HepG2 (cell line): ENCODE results near the gene SFT2D1. TPM values are rescaled to one million over a fixed set of nuclear protein-coding genes. Genes with fewer than 3 reads are reported as not detected.

Source experiments
- CHCHD3 ChIP-seq: sonication (generic); formaldehyde crosslinking; IDR thresholded peaks from 2 replicates; pipeline ENCODE4 v1.8.0; 2022; ENCODE audit warnings: mild to moderate bottlenecking, missing genetic modification reagents, moderate library complexity
- GRHL1 ChIP-seq: sonication (generic); formaldehyde crosslinking; conservative IDR thresholded peaks from 2 replicates; pipeline ENCODE4 v1.8.0; 2022; ENCODE audit warnings: missing genetic modification reagents
- HES4 ChIP-seq: sonication (generic); formaldehyde crosslinking; IDR thresholded peaks from 2 replicates; pipeline ENCODE4 v1.9.0; 2021; ENCODE audit warnings: mild to moderate bottlenecking, missing genetic modification reagents, borderline replicate concordance
- HOXA9 ChIP-seq: sonication (generic); formaldehyde crosslinking; IDR thresholded peaks from 2 replicates; pipeline ENCODE4 v1.8.1; 2022; ENCODE audit warnings: missing genetic modification reagents, mild to moderate bottlenecking, moderate library complexity, borderline replicate concordance
- KMT2A ChIP-seq: sonication (generic); formaldehyde crosslinking; IDR thresholded peaks from 2 replicates; pipeline ENCODE4 v1.4.0; 2020; ENCODE audit warnings: missing genetic modification reagents
- MAFG ChIP-seq: sonication (generic); formaldehyde crosslinking; IDR thresholded peaks from 2 replicates; pipeline ENCODE4 v1.5.1; 2020; ENCODE audit warnings: mild to moderate bottlenecking, missing genetic modification reagents
- NR1H2 ChIP-seq: sonication (generic); formaldehyde crosslinking; IDR thresholded peaks from 2 replicates; pipeline ENCODE4 v1.8.1; 2022; ENCODE audit warnings: low read depth, missing genetic modification reagents, borderline replicate concordance
- PAF1 ChIP-seq: IDR thresholded peaks from 2 replicates; pipeline ENCODE4 v1.6.1; 2016; ENCODE audit warnings: missing genetic modification reagents, missing compliant biosample characterization
- RFX3 ChIP-seq: IDR thresholded peaks from 2 replicates; pipeline ENCODE4 v1.6.1; 2016; ENCODE audit warnings: missing biosample characterization, missing genetic modification reagents
- RFX5 ChIP-seq: IDR thresholded peaks from 2 replicates; pipeline ENCODE4 v1.6.1; 2011; ENCODE audit warnings: low read depth, low read length, improper control_type of control experiment
- ZBTB25 ChIP-seq: IDR thresholded peaks from 2 replicates; pipeline ENCODE4 v1.6.1; 2018; ENCODE audit warnings: missing genetic modification reagents
- ZFP1 ChIP-seq: IDR thresholded peaks from 2 replicates; pipeline ENCODE4 v1.6.1; 2016
- ZFP37 ChIP-seq: sonication (generic); formaldehyde crosslinking; IDR thresholded peaks from 2 replicates; pipeline ENCODE4 v1.4.0; 2020; ENCODE audit warnings: missing genetic modification reagents, borderline replicate concordance
- ZFP82 ChIP-seq: sonication (generic); formaldehyde crosslinking; IDR thresholded peaks from 2 replicates; pipeline ENCODE4 v1.5.1; 2020; ENCODE audit warnings: mild to moderate bottlenecking, missing genetic modification reagents, borderline replicate concordance
- ZFYVE20 ChIP-seq: sonication (generic); formaldehyde crosslinking; IDR thresholded peaks from 2 replicates; pipeline ENCODE4 v1.8.0; 2023; ENCODE audit warnings: low read depth, mild to moderate bottlenecking, moderate library complexity, missing genetic modification reagents, borderline replicate concordance
- ZMYM2 ChIP-seq: sonication (generic); formaldehyde crosslinking; IDR thresholded peaks from 2 replicates; pipeline ENCODE4 v1.8.0; 2022; ENCODE audit warnings: mild to moderate bottlenecking, missing genetic modification reagents
- ZNF136 ChIP-seq: sonication (generic); formaldehyde crosslinking; IDR thresholded peaks from 2 replicates; pipeline ENCODE4 v1.8.1; 2022; ENCODE audit warnings: low read depth, mild to moderate bottlenecking, moderate library complexity, missing genetic modification reagents
- ZNF430 ChIP-seq: sonication (generic); formaldehyde crosslinking; IDR thresholded peaks from 2 replicates; pipeline ENCODE4 v1.9.0; 2021; ENCODE audit warnings: mild to moderate bottlenecking, missing genetic modification reagents
- ZNF501 ChIP-seq: sonication (generic); formaldehyde crosslinking; IDR thresholded peaks from 2 replicates; pipeline ENCODE4 v1.5.1; 2020; ENCODE audit warnings: mild to moderate bottlenecking, moderate library complexity, missing genetic modification reagents
- ZNF746 ChIP-seq: sonication (generic); formaldehyde crosslinking; IDR thresholded peaks from 2 replicates; pipeline ENCODE4 v1.8.0; 2022; ENCODE audit warnings: mild to moderate bottlenecking, missing genetic modification reagents
- ZZZ3 ChIP-seq: sonication (generic); formaldehyde crosslinking; IDR thresholded peaks from 2 replicates; pipeline ENCODE4 v1.4.0; 2020; ENCODE audit warnings: missing genetic modification reagents, mild to moderate bottlenecking, borderline replicate concordance
- polyA plus RNA-seq, 8 experiments: library from polyadenylated mRNA; depleted of rRNA in 3 of 8; stranded (reverse) in 7 of 8; unstranded in 1 of 8; fragments of >200 nt; fragmentation: Illumina TruSeq in 4 of 8; extraction: Trizol in 4 of 8; gene quantifications; 2 replicates each; pipeline versions ENCODE4 v1.2.1 to v1.2.3, GENCODE V29; 2011 to 2016; ENCODE audit warnings: low read depth in 4 of 8, missing spikeins in 1 of 8, mixed read lengths in 1 of 8; ENCODE audit not compliant: insufficient read depth in 1 of 8
- total RNA-seq, 5 experiments: library from RNA; depleted of rRNA; stranded (reverse); fragments of >200 nt; fragmentation: Illumina TruSeq; extraction: Trizol; gene quantifications; 2 replicates each; pipeline ENCODE4 v1.2.3, GENCODE V29; 2016; ENCODE audit warnings: low read depth in 1 of 5
- TF ChIP-seq, protein P1 (sequence below): sonication (generic); formaldehyde crosslinking; IDR thresholded peaks from 2 replicates; pipeline ENCODE4 v1.8.1; 2023; ENCODE audit warnings: mild to moderate bottlenecking, missing genetic modification reagents, borderline replicate concordance
- TF ChIP-seq, protein P2 (sequence below): sonication (generic); formaldehyde crosslinking; IDR thresholded peaks from 2 replicates; pipeline ENCODE4 v1.8.1; 2023; ENCODE audit warnings: missing genetic modification reagents, mild to moderate bottlenecking, borderline replicate concordance

Gene SFT2D1
- total and polyA plus RNA-seq, 2 of the 13 experiments (the other 11 are each of a cell fraction or from before 2014, with no cell fraction given) = 115 to 147 TPM

- no peak for TF ChIP-seq GRHL1 (CRISPR knock-in tag)
- no peak for TF ChIP-seq ZZZ3
- no peak for TF ChIP-seq MAFG
- no peak for TF ChIP-seq HOXA9 (CRISPR knock-in tag)
- TF ChIP-seq ZNF430 (CRISPR knock-in tag) = 0 out of 2 replicates have a peak, but pooled peaks have one; percentile 26
- no peak for TF ChIP-seq CHCHD3 (CRISPR knock-in tag)
- no peak for TF ChIP-seq HES4
- TF ChIP-seq ZNF501 (CRISPR knock-in tag) = peak; percentile 43; the same call in 1 of the 2 replicates
- TF ChIP-seq RFX3 = no peak
- no peak for TF ChIP-seq NR1H2
- TF ChIP-seq ZNF136 = peak; percentile 96; the same call in 1 of the 2 replicates
- no peak for TF ChIP-seq ZFYVE20 (CRISPR knock-in tag)
- TF ChIP-seq PAF1 (CRISPR knock-in tag) = no peak
- TF ChIP-seq ZBTB25 (CRISPR knock-in tag) = peak; percentile 66; the same call in 1 of the 2 replicates
- TF ChIP-seq, protein P1, sequence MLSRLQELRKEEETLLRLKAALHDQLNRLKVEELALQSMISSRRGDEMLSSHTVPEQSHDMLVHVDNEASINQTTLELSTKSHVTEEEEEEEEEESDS (CRISPR knock-in tag) = no peak; the same call in 1 of the 2 replicates
- no peak; the same call in 1 of the 2 replicates for TF ChIP-seq ZFP1 (CRISPR knock-in tag)
- no peak for TF ChIP-seq KMT2A
- no peak; the same call in 1 of the 2 replicates for TF ChIP-seq ZNF746 (CRISPR knock-in tag)
- no peak for TF ChIP-seq ZFP82
- TF ChIP-seq RFX5 = no peak
- TF ChIP-seq ZFP37 = 0 out of 2 replicates have a peak, but pooled peaks have one; percentile 71
- no peak for TF ChIP-seq ZMYM2 (CRISPR knock-in tag)
- TF ChIP-seq, protein P2, sequence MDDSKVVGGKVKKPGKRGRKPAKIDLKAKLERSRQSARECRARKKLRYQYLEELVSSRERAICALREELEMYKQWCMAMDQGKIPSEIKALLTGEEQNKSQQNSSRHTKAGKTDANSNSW (CRISPR knock-in tag) = 0 out of 2 replicates have a peak, but pooled peaks have one; percentile 44
Measured at GRCh38 chr6:166387642-166388289, 45.4 kb upstream of the SFT2D1 start (continued).
